ENCODE measurements around the gene RPL13A.
"Not testable (repeated sequence)": the region's sequence is repeated elsewhere in the genome, so short reads cannot be mapped to it uniquely, and the experiment has no call there.

The RPL13A gene

GRCh38 chr19:49487277-49488045, at the start of gene RPL13A:
TSS of gene RPL13A (plus strand) at chr19:49487608. CDS start at chr19:49487630, 22 bp downstream.
- peak; percentile 99 for DNase-seq (ENCODE audit: low spot score)

GRCh38 chr19:49438261-49438660, 49.1 kb upstream of the RPL13A start:
- no peak for DNase-seq (ENCODE audit: low spot score)

- DNase-seq (ENCODE audit: low spot score) = no peak
Observed at GRCh38 chr19:49439836-49440235, 47.6 kb upstream of the RPL13A start.

- no peak for DNase-seq (ENCODE audit: low spot score)
Observed at GRCh38 chr19:49440439-49441209, 46.8 kb upstream of the RPL13A start.

- peak; percentile 72 for DNase-seq (ENCODE audit: low spot score)
Observed at GRCh38 chr19:49441210-49441959, 46.0 kb upstream of the RPL13A start, which contains the start of gene SLC17A7. TSS of gene SLC17A7 (minus strand) at chr19:49441527. CDS start at chr19:49441379, 148 bp downstream.

GRCh38 chr19:49441960-49442350, 45.5 kb upstream of the RPL13A start:
- DNase-seq (ENCODE audit: low spot score) = no peak

- peak; percentile 65 for DNase-seq (ENCODE audit: low spot score)
Observed at GRCh38 chr19:49442354-49442753, 45.1 kb upstream of the RPL13A start.

- peak; percentile 93 for DNase-seq (ENCODE audit: low spot score)
Observed at GRCh38 chr19:49442771-49443365, 44.5 kb upstream of the RPL13A start.

- DNase-seq (ENCODE audit: low spot score) = peak; percentile 98
Observed at GRCh38 chr19:49443366-49444099, 43.9 kb upstream of the RPL13A start.

GRCh38 chr19:49444100-49444700, 43.2 kb upstream of the RPL13A start:
- DNase-seq (ENCODE audit: low spot score) = not testable (repeated sequence)

GRCh38 chr19:49445997-49446396, 41.4 kb upstream of the RPL13A start:
- DNase-seq (ENCODE audit: low spot score) = no peak

GRCh38 chr19:49447485-49448431, 39.6 kb upstream of the RPL13A start:
- peak; percentile 52 for DNase-seq (ENCODE audit: low spot score)

- DNase-seq (ENCODE audit: low spot score) = no peak
Observed at GRCh38 chr19:49448432-49448786, 39.0 kb upstream of the RPL13A start.

GRCh38 chr19:49450405-49450804, 37.0 kb upstream of the RPL13A start:
- no peak for DNase-seq (ENCODE audit: low spot score)

- peak; percentile 100 for DNase-seq (ENCODE audit: low spot score)
Observed at GRCh38 chr19:49451430-49452181, 35.8 kb upstream of the RPL13A start, which contains the start of gene PIH1D1. TSS of gene PIH1D1 (minus strand) at chr19:49451814. CDS start at chr19:49451574, 240 bp downstream.

- DNase-seq (ENCODE audit: low spot score) = peak; percentile 99
Observed at GRCh38 chr19:49453013-49453756, 34.2 kb upstream of the RPL13A start, which contains the start of gene ALDH16A1. TSS of gene ALDH16A1 (plus strand) at chr19:49453225. CDS start at chr19:49453332, 107 bp downstream.

GRCh38 chr19:49453757-49454240, 33.6 kb upstream of the RPL13A start:
- DNase-seq (ENCODE audit: low spot score) = no peak

- DNase-seq (ENCODE audit: low spot score) = no peak
Observed at GRCh38 chr19:49455773-49456172, 31.6 kb upstream of the RPL13A start.

All from SW480 (cell line).